OCI-LY1 (cell line): Measurements from ENCODE around the gene FAM124A.

Experiments
- EZH2 ChIP-seq: fragments of 200-600 bp; sonication (generic), shearing (Covaris generic); IDR thresholded peaks from 2 replicates; pipeline ENCODE4 v1.8.0; 2017; ENCODE audit warnings: borderline replicate concordance, mixed run types, mild to moderate bottlenecking, antibody characterized with exemption, low read length, moderate library complexity, mixed read lengths
- TF ChIP-seq, protein P1 (sequence below): fragments of 200-600 bp; sonication (generic), shearing (Covaris generic); IDR thresholded peaks from 2 replicates; pipeline ENCODE4 v1.5.1; 2017; ENCODE audit warnings: mild to moderate bottlenecking, antibody characterized with exemption, low read length, moderate library complexity, mixed read lengths

DNA sequence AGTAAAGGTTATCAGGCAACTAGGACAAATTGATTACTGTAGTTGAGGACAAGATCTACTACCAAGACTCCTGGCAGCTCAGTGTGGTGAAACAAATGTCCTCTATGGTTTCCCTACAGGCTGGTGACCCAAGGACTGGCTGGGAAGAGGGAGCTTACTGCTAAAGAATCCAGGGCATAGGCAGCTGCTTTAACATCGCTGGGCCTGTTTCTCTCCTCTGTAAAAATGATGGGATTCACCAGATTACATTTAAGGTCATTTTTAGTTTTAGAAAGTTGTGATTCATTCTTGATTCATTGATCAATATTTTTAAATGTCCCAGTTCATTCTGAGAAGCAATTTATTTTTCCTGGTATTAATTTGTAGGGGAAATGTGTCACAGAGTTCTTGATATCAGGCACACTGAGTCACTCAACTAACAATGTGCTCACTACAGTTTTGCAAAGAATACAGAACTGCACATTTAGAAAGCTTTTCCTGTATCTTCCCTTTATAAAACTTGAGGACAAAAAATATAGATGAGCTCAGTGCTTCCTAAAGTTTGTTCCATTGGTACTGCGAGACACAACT is 19.6 kb upstream of the FAM124A start:
- TF ChIP-seq, protein P1, sequence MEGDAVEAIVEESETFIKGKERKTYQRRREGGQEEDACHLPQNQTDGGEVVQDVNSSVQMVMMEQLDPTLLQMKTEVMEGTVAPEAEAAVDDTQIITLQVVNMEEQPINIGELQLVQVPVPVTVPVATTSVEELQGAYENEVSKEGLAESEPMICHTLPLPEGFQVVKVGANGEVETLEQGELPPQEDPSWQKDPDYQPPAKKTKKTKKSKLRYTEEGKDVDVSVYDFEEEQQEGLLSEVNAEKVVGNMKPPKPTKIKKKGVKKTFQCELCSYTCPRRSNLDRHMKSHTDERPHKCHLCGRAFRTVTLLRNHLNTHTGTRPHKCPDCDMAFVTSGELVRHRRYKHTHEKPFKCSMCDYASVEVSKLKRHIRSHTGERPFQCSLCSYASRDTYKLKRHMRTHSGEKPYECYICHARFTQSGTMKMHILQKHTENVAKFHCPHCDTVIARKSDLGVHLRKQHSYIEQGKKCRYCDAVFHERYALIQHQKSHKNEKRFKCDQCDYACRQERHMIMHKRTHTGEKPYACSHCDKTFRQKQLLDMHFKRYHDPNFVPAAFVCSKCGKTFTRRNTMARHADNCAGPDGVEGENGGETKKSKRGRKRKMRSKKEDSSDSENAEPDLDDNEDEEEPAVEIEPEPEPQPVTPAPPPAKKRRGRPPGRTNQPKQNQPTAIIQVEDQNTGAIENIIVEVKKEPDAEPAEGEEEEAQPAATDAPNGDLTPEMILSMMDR = no peak
- TF ChIP-seq EZH2 = no peak
